Tibial nerve (tissue), 4 donors: Measurements from ENCODE around the gene RITA1. TPM values are rescaled to one million over a fixed set of nuclear protein-coding genes. Genes with fewer than 3 reads are reported as not detected.

Source experiments
- DNase-seq, 2 donors: peaks; one replicate each; pipeline ENCODE4 v3.0.0-alpha.2; 2019; ENCODE audit warnings: low spot score in 2 of 2
- H3K27ac ChIP-seq, 4 donors: fragments of 200-600 bp; sonication (generic) in 3 of 4; one replicate each; pipeline ENCODE4 v1.5.1; 2017 to 2019; ENCODE audit warnings: mild to moderate bottlenecking in 1 of 4
- H3K27me3 ChIP-seq, 2 donors: fragments of 200-600 bp; sonication (generic) in 1 of 2; one replicate each; pipeline versions ENCODE4 v1.5.1 to v1.6.0; 2017 to 2019
- H3K36me3 ChIP-seq, 3 donors: fragments of 200-600 bp; sonication (generic); one replicate each; pipeline ENCODE4 v1.5.1; 2018 to 2019
- H3K4me1 ChIP-seq, 4 donors: fragments of 200-600 bp; sonication (generic) in 3 of 4; one replicate each; pipeline ENCODE4 v1.5.1; 2017 to 2019
- H3K4me3 ChIP-seq, 4 donors: fragments of 200-600 bp; sonication (generic) in 3 of 4; one replicate each; pipeline ENCODE4 v1.5.1; 2017 to 2019; ENCODE audit warnings: mild to moderate bottlenecking in 1 of 4, moderate library complexity in 1 of 4
- H3K9me3 ChIP-seq, 4 donors: fragments of 200-600 bp; sonication (generic) in 3 of 4; one replicate each; pipeline ENCODE4 v1.5.1; 2017 to 2019
- CTCF ChIP-seq, 5 experiments: fragments of 200-600 bp in 3 of 5; fragments of 450-650 bp in 2 of 5; sonication (generic) in 3 of 5; IDR thresholded peaks; one replicate each; pipeline ENCODE4 v1.5.1; 2016 to 2019; ENCODE audit warnings: antibody characterized with exemption in 5 of 5, mild to moderate bottlenecking in 3 of 5, moderate library complexity in 2 of 5
- EP300 ChIP-seq, 2 donors: sonication (generic); formaldehyde crosslinking; IDR thresholded peaks; one replicate each; pipeline ENCODE4 v1.6.1; 2017; ENCODE audit warnings: antibody characterized with exemption in 2 of 2, mild to moderate bottlenecking in 1 of 2
- POLR2A ChIP-seq, 2 donors: fragments of 450-650 bp; IDR thresholded peaks; one replicate each; pipeline ENCODE4 v1.6.1; 2017; ENCODE audit warnings: antibody characterized with exemption in 2 of 2, mild to moderate bottlenecking in 2 of 2, moderate library complexity in 2 of 2
- WGBS, 2 donors: methylation state at CpG; one replicate each; pipeline ENCODE4 v1.1.5; 2018; 5-methylcytosine and 5-hydroxymethylcytosine counted together
- total RNA-seq, 4 donors: library from RNA; depleted of rRNA; stranded (reverse); fragments of >200 nt; gene quantifications; one replicate each; pipeline ENCODE4 v1.1.0, GENCODE V29; 2016

Gene RITA1
- total RNA-seq, 4 donors from 2014 or later = 8.3 to 27.5 (median 14.1) TPM

GRCh38 chr12:113230315-113231234, 45.1 kb downstream of the RITA1 start:
- DNase-seq = no peak
- Histone ChIP-seq H3K36me3 (peaks cover 0 to 84% (median 0%) of the 10 kb centered on the region in 3 donors), H3K4me3 (no peak overlapping the region), H3K4me1 (peaks cover 0 to 58% (median 8%) of the 10 kb centered on the region in 4 donors), H3K27ac (peak overlapping the region in 1 of 4 donors; percentile 4), H3K27me3 (no peaks in the 10 kb centered on the region), H3K9me3 (no peaks in the 10 kb centered on the region)
- 95 to 98% methylated on average over 15 of the region's 15 CpGs for WGBS, 2 donors
- TF ChIP-seq CTCF (IDR thresholded peaks at IDR 0.05) (no peak), POLR2A (IDR thresholded peaks at IDR 0.05) (no peak), EP300 (IDR thresholded peaks at IDR 0.05) (no peak)

- Histone ChIP-seq H3K27me3 (no peaks in the 10 kb centered on the region), H3K27ac (peak overlapping the region in 1 of 4 donors; percentile 49), H3K36me3 (peaks cover 0 to 92% (median 0%) of the 10 kb centered on the region in 3 donors), H3K9me3 (no peaks in the 10 kb centered on the region), H3K4me1 (peaks cover 0 to 67% (median 8%) of the 10 kb centered on the region in 4 donors), H3K4me3 (no peak overlapping the region)
- TF ChIP-seq POLR2A (IDR thresholded peaks at IDR 0.05) (no peak), CTCF (IDR thresholded peaks at IDR 0.05) (no peak), EP300 (IDR thresholded peaks at IDR 0.05) (no peak)
- no peak for DNase-seq
- WGBS, 2 donors = 80 to 90% methylated on average over 8 of the region's 8 CpGs
These were observed 45.9 kb downstream of the RITA1 start for GRCh38 chr12:113231235-113232088.

- H3K4me1 ChIP-seq = peaks cover 0 to 67% (median 12%) of the 10 kb centered on the region in 4 donors
- no peak for DNase-seq
- peaks cover 0 to 86% (median 0%) of the 10 kb centered on the region in 3 donors for H3K36me3 ChIP-seq
- no peak overlapping the region for H3K4me3 ChIP-seq
- TF ChIP-seq EP300 (IDR thresholded peaks at IDR 0.05) (no peak), CTCF (IDR thresholded peaks at IDR 0.05) (no peak), POLR2A (IDR thresholded peaks at IDR 0.05) (no peak)
- WGBS, 2 donors = 79 to 96% methylated on average over 9 to 11 of the region's 18 CpGs
- H3K27ac ChIP-seq = peak overlapping the region in 2 of 4 donors; percentile 49 to 66
- no peaks in the 10 kb centered on the region for H3K9me3 ChIP-seq
- no peaks in the 10 kb centered on the region for H3K27me3 ChIP-seq
These were observed 46.7 kb downstream of the RITA1 start for GRCh38 chr12:113232089-113232839.

- TF ChIP-seq EP300 (IDR thresholded peaks at IDR 0.05) (peak in 1 of 2 donors; percentile 63), CTCF (IDR thresholded peaks at IDR 0.05) (no peak)
- Histone ChIP-seq H3K27me3 (no peaks in the 10 kb centered on the region), H3K4me1 (peaks cover 0 to 68% (median 12%) of the 10 kb centered on the region in 4 donors), H3K4me3 (no peak overlapping the region), H3K36me3 (peaks cover 0 to 79% (median 0%) of the 10 kb centered on the region in 3 donors), H3K27ac (peak overlapping the region in 2 of 4 donors; percentile 49 to 66), H3K9me3 (no peaks in the 10 kb centered on the region)
- no peak for DNase-seq
- WGBS, 2 donors = 63 to 64% methylated on average over 23 to 24 of the region's 25 CpGs
These were observed 47.5 kb downstream of the RITA1 start for GRCh38 chr12:113232840-113233585.
